GM18505 (cell line): ENCODE measurements around the gene SMAD2.
"Not testable (repeated sequence)": the region's sequence is repeated elsewhere in the genome, so short reads cannot be mapped to it uniquely, and the experiment has no call there.

Experiments used
- ATAC-seq: cut with Tn5 transposase; IDR thresholded peaks from one replicate; pipeline ENCODE4 v1.9.1; 2021; ENCODE audit not compliant: unreplicated experiment
- POLR2A ChIP-seq: IDR thresholded peaks from 4 replicates; pipeline ENCODE4 v1.6.1; 2011; ENCODE audit warnings: borderline replicate concordance; ENCODE audit not compliant: insufficient read depth, insufficient read length; ENCODE audit errors: extremely low read depth

The SMAD2 gene

DNA sequence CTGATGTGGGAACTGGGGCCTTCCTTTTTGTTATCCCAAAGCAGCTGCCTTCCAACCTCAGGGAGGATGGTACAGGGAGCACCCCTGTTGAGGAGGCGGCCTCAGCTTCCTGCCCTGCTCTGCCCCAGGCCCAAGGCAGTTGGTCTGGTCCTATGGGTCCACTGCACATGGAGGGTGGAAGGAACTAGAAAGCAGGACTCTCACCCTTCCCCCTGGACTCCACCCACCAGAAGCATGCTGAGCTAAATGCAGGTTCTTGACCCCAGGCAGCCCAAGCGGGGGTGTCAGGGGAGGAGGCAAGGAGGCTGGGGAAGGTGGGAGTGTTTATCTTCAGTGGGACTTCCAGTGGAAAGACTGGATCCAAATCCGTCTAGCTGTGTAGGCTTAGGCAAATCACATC, 158.5 kb downstream of the SMAD2 start:
- ATAC-seq: no peak
- no peak for TF ChIP-seq POLR2A

DNA sequence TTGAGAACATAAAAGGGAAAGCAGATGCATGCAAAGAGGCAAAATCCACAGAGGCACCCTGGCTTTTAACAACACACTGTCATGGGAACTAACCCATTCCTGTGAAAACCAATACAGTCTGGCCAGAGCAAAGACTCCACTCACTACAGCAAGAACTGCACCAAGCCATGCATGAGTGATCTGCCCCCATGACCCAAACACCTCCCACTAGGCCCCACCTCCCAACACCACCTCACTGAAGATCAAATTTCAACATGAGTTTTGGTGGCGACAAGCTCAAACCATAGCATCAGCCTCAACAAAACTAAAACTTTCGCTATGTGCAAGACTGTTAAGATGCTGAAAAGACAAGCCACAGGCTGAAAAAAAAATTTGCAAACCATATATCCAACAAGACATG, 162.8 kb downstream of the SMAD2 start:
- ATAC-seq: no peak
- TF ChIP-seq POLR2A: no peak

DNA sequence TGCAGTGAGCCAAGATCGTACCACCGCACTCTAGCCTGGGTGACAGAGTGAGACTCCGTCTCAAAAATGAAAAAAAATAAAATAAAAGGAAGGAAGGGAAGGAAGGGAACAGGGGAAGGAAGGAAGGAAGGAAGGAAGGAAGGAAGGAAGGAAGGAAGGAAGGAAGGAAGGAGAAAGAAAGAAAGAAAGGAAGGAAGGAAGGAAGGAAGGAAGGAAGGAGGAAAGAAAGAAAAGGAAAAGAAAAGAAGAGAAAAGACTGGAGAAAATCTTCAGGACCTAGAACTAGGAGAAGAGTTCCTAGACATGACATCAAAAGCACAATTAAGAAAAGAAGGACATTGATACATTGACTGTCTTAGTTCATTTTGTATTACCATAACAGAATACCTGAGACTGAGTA, 163.3 kb downstream of the SMAD2 start:
- ATAC-seq: not testable (repeated sequence)
